Measurements from ENCODE around the gene GAGE10. TPM values are rescaled to one million over a fixed set of nuclear protein-coding genes. Genes with fewer than 3 reads are reported as not detected.

The GAGE10 gene
- total RNA-seq, 1 experiment from 2014 or later = not detected

DNA sequence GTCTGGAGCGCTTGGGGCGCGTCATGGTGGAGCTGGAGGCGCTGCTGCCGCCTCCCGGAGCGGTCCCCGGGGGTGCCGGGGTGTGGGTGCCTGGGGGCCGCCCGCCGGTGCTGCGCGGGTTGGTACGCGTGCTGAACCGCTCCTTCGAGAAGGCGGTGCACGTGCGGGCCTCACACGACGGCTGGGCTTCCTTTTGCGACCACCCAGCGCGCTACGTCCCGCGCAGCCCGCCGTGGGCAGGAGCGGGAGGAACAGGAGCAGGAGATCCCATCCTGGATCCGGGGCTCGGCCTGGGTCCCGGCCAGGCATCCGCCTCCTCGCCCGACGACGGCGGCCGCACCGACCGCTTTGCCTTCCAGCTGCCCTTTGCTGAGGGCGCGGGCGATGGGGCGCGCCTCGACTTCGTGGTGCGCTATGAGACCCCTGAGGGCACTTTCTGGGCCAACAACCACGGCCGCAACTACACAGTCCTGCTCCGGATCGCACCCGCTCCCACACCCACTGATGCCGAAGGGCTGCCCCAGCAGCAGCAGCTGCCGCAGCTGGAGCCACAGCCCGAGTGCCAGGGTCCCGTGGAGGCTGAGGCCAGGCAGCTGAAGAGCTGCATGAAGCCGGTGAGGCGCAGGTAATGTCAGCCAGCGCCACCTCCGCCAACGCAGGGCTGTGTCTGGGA lies 33.1 kb upstream of the GAGE10 start:
- H3K36me3 ChIP-seq = peaks cover 3% of the 10 kb centered on the region; the same call in 1 of the 2 replicates
- no peaks in the 10 kb centered on the region for H3K9me3 ChIP-seq
- H3K27me3 ChIP-seq = no peaks in the 10 kb centered on the region
- peak; percentile 5 for DNase-seq
- peak overlapping the region; percentile 63 for H3K4me3 ChIP-seq

DNA sequence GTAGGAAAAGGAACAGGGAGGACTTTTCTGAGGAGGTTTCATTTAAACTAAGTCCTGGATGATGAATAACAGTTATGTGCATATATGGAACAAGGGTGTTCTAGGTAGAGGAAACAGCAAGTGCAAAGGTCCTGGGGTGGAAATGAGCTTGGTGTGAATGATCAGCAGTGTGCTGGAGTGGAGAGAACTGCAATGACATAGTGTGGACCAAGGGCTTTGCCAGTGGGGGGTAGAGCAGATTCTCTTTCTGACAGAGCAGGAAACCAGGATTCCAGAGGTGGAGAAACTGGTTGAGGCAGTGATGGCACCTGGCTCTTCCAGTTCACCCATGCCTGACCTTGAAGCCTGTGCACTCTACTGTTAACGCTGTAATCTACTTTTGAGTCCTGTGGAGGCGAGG lies 32.1 kb upstream of the GAGE10 start:
- H3K27me3 ChIP-seq = no peaks in the 10 kb centered on the region
- no peak overlapping the region for H3K4me3 ChIP-seq
- H3K9me3 ChIP-seq = no peaks in the 10 kb centered on the region
- DNase-seq = no peak
- peaks cover 3% of the 10 kb centered on the region; the same call in 1 of the 2 replicates for H3K36me3 ChIP-seq

DNA sequence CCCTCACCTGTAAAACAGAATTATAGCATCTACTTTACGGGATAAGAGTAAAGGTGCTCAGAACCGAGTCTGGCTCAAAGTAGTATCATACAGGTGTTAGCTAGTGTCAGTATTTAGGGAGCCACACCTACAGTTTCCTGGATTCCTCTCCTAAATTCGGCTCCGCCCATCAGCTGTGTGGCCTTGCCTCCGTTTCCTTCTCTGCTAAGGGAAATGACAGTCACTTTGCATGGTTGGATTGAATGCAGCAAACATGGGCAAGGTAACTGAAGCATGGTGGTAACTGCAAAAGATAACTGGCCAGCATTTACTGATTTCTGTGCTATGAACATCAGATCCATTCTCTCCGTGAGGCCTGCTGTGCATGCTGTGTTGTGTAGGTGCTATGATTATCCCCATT lies 31.0 kb upstream of the GAGE10 start:
- Histone ChIP-seq H3K4me3 (no peak overlapping the region), H3K36me3 (peaks cover 3% of the 10 kb centered on the region; the same call in 1 of the 2 replicates), H3K9me3 (no peaks in the 10 kb centered on the region)

DNA sequence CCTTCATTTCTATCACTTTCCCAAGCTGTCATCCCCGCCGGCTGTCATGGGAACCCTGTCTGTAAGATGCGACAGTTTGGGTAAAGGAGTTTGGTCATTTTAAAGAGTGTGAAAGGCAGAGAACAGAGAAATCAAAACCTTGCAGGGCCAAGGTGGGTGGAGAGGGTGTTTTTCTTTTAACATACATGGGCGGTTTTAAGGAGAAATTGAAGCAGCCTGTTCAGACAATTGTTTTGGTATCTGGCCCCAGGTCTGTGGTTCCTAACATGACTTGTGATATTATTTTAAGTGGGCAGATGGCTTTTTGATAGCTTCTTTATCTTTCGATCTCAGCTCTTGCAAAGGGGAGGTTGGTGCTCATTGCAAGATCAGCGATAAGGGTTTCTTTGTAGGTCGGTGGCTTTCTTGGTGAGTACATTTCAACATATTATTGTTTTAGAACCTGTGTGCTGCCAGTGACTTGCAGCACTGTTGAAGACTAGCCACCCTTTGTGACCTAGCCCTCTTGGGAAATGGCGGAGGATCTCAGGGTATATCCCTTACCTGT lies 30.2 kb upstream of the GAGE10 start:
- no peaks in the 10 kb centered on the region for H3K27me3 ChIP-seq
- H3K36me3 ChIP-seq = peaks cover 3% of the 10 kb centered on the region; the same call in 1 of the 2 replicates
- H3K9me3 ChIP-seq = no peaks in the 10 kb centered on the region
- no peak for DNase-seq
- H3K4me3 ChIP-seq = no peak overlapping the region

More for the DNA sequence above, 31.0 kb upstream of the GAGE10 start:
- DNase-seq = no peak
- H3K27me3 ChIP-seq = no peaks in the 10 kb centered on the region

DNA sequence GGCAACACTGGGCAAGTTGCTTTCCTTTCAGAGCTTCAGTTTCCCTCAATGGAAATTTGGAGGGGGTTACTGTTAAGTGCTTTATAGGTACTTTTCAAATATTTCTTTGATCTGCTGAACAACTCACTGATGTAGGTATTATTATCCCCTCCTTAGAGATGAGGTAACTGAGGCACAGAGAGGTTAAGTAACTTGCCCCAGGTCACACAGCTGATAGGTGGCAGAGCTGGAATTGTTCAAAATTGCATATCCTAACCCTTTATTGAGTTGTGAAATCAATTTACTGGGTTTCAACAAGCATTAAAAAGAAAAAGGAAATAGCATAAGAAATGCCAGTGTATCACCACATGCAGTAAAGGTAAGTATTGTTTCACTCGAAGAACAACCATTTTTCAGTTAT lies 27.2 kb upstream of the GAGE10 start:
- no peaks in the 10 kb centered on the region for H3K27me3 ChIP-seq
- no peaks in the 10 kb centered on the region for H3K36me3 ChIP-seq
- no peak for DNase-seq
- no peaks in the 10 kb centered on the region for H3K9me3 ChIP-seq
- no peak overlapping the region for H3K4me3 ChIP-seq

DNA sequence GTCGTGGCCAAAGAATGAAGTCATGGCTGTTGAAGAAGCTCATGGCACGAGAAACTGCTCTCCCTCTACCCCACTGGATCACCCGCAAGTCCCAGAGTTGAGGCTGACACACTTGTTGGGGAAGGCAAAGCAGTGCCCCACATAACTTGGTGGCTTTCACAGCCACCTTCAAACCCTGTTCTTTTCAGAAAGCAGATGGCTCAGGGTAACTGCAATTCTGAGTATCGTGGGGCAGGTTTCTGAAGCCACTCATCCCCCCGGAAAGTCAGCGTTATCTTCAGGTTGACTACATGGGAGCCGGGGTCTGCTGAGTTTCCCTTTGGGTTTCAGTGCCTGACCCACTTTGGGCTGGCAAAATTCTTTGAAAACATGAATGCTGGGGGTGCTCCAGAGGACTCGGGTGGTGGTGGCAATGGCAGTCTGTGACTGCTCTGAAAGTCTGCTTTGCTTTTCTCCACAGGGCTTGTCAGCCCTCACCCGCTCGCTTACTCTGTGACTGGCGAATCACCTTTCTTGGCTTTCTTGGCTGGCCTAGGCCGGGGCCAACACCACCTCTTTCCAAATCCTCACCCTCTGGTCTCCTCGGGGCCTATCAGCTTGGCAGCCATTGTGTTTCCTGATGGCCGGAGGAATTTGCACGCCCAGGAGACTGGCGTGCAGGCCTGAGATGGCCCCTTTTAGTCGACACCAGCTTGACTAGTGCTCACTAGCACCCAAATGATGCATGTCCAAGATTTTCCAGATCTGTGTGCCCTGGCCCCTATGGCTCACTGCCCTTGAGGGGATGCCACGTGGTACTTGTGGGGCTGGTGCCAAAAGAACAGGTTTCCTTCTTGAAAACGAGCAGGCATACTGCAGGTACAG lies 26.5 kb upstream of the GAGE10 start:
- DNase-seq = no peak

DNA sequence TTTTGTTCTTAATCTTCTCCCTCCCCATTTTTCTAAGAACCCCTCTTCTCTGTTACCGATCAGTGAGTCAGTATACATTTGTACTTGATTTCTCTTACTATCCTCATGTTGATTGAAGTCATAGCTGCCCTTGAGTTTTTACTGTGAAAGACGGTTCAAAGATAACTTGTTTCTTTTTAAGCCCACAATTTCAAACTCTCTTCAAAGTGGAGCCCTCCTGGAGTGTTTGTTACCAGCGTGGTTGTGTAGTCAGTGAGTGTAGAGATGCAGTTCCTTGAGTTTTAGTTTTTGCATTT lies 26.0 kb upstream of the GAGE10 start:
- Histone ChIP-seq H3K36me3 (no peaks in the 10 kb centered on the region), H3K9me3 (no peaks in the 10 kb centered on the region), H3K27me3 (no peaks in the 10 kb centered on the region), H3K4me3 (no peak overlapping the region)
- no peak for DNase-seq

More for the DNA sequence above, 26.5 kb upstream of the GAGE10 start:
- H3K36me3 ChIP-seq = no peaks in the 10 kb centered on the region
- H3K4me3 ChIP-seq = no peak overlapping the region
- no peaks in the 10 kb centered on the region for H3K9me3 ChIP-seq
- no peaks in the 10 kb centered on the region for H3K27me3 ChIP-seq

DNA sequence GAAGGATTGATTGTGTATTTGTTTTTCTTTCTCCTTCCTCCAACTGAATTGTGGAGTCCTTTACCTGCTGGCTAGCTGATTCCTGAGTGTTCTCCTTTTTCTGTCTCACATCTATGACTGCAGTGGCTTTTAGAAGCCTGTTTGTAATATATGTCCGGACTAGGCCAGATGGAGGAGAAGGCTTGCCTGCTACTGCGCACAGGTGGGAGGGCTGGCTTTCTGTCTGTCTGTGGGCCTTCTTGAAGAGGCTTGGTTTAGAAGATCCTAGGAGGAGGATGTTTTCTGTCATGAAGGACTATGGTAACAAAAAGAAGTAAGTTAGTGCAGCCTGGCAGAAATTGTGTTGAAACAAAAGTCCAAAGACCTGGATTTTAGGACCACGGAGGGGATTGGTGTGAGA lies 25.4 kb upstream of the GAGE10 start:
- no peak for DNase-seq
- Histone ChIP-seq H3K36me3 (no peaks in the 10 kb centered on the region), H3K4me3 (no peak overlapping the region), H3K27me3 (no peaks in the 10 kb centered on the region), H3K9me3 (no peaks in the 10 kb centered on the region)

DNA sequence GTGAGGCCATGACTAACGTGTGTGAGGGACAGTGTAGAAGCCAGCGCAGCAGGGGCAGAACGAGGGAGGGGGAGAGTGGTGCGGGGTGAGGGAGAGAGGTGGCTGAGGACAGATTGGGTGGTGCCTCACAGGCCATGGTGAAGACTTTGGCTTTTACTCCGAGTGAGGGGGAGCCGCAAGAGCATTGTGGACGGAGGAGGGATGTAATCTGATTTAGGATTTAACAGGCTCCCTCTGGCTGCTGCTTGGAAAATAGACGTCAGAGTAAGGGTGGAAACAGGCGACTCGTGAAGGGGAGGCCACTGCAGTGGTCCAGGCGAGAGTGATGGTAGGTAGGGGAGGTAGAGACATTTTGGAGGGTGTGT lies 20.8 kb upstream of the GAGE10 start:
- Histone ChIP-seq H3K9me3 (no peaks in the 10 kb centered on the region), H3K27me3 (no peaks in the 10 kb centered on the region), H3K36me3 (no peaks in the 10 kb centered on the region), H3K4me3 (no peak overlapping the region)
- no peak for DNase-seq

DNA sequence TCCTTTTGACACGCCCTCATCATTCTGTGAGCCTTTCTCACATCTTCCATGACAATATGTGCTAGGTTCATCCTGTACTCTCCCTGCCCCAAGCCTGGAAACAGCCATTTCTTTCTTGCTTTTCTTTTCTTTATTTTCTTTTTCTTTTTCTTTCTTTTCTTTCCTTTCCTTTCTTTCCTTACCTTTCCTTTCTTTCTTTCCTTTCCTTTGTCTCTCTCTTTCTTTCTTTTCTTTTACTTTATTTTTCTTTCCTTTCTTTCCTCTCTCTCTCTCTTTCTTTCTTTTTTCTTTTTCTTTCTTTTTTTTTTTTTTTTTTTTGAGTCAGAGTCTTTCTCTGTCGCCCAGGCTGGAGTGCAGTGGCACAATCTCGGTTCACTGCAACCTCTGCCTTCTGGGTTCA lies 19.2 kb upstream of the GAGE10 start:
- DNase-seq = no peak
- H3K9me3 ChIP-seq = no peaks in the 10 kb centered on the region

DNA sequence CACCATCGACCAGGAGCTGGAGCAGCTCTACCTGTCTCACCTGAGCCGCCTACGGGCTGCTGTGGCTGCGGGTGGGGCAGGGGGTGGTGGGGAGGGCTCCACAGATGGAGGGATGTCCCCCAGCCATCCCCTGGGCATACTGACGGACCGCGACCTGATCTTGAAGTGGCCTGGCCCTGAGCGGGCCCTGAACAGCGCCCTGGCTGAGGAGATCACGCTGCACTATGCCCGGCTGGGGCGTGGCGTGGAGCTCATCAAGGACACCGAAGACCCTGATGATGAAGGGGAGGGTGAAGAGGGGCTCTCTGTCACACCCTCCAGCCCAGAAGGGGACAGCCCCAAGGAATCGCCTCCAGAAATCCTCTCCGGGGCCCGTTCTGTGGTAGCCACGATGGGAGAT lies 17.3 kb upstream of the GAGE10 start:
- no peaks in the 10 kb centered on the region for H3K36me3 ChIP-seq
- H3K4me3 ChIP-seq = no peak overlapping the region
- no peak for DNase-seq
- no peaks in the 10 kb centered on the region for H3K27me3 ChIP-seq
- no peaks in the 10 kb centered on the region for H3K9me3 ChIP-seq

More for the DNA sequence above, 19.2 kb upstream of the GAGE10 start:
- no peaks in the 10 kb centered on the region for H3K36me3 ChIP-seq
- H3K27me3 ChIP-seq = no peaks in the 10 kb centered on the region
- H3K4me3 ChIP-seq = no peak overlapping the region

DNA sequence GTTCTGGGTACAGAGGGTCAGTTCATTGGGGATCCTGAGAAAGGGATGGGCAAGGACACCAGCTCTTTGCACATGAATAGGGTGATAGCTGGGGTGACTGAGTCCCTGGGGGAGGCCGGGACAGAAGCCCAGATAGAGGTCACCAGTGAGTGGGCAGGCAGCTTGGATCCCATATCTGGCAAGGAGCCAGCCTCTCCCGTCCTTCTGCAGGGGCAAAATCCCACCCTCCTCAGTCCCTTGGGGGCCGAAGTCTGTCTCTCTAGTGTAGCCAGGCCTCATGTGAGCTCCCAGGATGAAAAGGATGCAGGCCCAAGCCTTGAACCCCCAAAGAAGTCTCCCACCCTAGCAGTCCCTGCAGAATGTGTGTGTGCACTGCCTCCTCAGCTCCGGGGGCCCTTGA lies 16.9 kb upstream of the GAGE10 start:
- no peak overlapping the region for H3K4me3 ChIP-seq
- H3K9me3 ChIP-seq = no peaks in the 10 kb centered on the region
- H3K27me3 ChIP-seq = no peaks in the 10 kb centered on the region
- DNase-seq = no peak
- H3K36me3 ChIP-seq = no peaks in the 10 kb centered on the region

DNA sequence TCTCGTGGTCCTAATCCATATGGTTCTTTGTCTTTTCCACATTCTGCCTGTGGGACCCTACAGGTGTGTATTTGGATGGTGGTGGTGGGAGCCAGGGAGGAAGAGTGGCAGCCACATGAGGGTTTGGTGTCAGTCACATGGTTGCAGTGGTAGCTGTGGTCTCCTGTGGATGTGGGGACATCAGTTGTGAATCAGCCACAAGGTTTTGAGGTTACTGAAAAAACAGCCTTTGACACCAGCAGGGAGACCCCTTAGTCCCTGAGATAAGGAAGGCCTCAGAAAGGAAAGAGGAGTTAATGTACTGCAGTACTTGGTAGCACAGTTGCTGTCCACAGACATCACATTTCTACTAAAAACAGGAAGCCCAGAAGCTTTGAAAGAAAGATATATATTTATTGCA lies 15.8 kb upstream of the GAGE10 start:
- Histone ChIP-seq H3K9me3 (no peaks in the 10 kb centered on the region), H3K4me3 (no peak overlapping the region), H3K36me3 (no peaks in the 10 kb centered on the region), H3K27me3 (no peaks in the 10 kb centered on the region)
- DNase-seq = no peak

DNA sequence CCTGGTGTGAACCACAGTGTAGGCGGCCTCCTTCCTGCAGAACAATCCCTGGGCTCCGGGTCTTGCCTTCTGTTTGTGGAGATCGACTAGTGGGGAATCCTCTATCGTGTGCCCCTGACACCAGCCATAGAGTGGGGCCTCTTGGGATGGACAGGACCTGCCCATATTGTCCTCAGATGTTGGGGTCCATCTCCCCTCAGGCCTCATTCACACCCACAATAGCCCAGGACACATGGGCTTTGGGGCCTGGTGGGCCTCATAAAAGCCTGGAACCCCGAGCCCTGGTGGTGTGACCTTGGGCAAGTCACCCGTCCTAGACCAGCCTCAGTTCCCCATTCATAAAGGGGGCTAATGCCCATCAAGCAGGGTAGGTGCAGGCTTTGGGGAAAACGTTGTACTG lies 13.2 kb upstream of the GAGE10 start:
- Histone ChIP-seq H3K36me3 (no peaks in the 10 kb centered on the region), H3K4me3 (no peak overlapping the region), H3K9me3 (no peaks in the 10 kb centered on the region), H3K27me3 (no peaks in the 10 kb centered on the region)
- DNase-seq = no peak

DNA sequence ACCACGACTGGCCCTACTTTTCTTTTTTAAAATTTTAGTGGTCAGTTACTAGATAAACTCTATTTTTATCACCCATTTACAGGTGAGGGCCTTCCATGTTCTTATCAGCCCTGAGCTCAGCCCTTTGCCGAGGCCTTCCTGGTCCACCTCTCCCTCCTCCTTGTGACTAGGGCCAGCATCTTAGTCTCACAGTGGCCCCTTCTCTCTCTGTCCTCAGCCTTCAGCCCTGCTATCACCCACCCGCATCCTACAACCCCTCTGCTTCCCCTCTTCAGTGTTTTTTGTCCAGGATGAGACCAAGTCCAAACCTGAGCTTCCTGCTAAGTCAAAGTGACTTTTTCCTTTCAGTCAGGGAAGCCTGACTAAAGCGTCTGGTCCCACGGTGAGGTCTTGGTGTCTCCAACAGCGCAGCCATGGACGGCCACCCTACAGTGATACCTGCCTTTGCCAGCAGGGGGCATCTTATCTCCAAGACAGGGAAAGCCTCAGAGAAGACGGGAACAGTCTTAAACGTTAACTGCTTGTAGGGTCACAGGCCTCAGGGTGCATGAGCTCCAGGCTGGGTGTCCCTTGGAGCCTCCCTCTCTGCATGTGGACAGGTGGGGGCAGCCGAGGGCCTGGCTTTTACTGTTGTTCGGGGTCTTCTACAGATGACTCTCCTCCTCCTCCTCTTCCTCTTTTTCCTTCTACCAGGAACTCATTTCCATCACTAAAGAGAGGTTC lies 11.7 kb upstream of the GAGE10 start:
- Histone ChIP-seq H3K36me3 (no peaks in the 10 kb centered on the region), H3K27me3 (no peaks in the 10 kb centered on the region), H3K9me3 (no peaks in the 10 kb centered on the region), H3K4me3 (no peak overlapping the region)
- DNase-seq = peak; percentile 17

DNA sequence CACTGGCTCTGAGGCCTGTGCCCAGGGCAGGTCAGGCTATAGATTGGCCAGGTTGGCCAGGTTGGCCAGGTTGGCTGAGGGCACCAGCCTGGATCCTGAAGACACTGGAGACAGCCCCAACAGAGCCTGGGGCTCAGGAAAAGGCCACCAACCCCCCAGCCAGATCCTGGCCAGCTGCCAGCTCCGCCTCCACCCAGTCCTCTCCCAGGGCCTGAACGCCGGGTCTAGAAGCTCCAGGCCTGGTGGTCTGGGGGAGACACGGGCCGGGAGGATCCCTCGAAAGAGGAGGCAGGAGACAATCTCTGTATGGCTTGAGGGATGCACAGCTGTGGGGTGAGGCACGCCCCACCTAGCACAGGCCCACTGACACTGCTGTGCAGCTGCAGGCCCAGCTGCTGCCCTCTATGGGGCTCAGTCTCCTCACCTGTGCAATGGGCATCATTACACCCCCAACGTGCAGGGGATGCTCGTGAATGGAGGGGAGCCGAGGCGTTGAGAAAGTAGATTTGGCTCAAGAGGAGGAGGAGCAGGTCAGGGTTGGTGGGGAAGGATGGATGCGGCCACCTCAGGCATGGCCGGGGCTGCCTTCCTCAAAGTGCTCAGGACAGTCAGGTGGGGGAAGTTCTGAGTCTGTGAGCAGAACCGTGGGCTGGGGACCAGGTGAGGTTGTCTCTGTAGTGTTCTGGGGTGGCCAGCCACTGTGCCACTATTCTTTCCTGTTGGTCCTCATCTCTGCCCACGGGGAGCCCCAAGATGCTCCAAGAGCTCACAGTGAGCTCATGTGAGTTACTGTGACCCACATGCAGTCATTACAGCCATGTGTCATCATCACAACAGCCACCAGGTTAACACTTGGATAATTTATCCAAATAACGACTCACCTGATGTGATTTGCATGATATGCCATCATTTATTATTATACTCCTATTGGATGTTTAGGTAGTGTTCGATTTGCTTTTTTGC lies 10.8 kb upstream of the GAGE10 start:
- H3K27me3 ChIP-seq = no peaks in the 10 kb centered on the region
- no peaks in the 10 kb centered on the region for H3K9me3 ChIP-seq
- no peaks in the 10 kb centered on the region for H3K36me3 ChIP-seq
- H3K4me3 ChIP-seq = no peak overlapping the region
- DNase-seq = no peak
